ENCODE data around the gene SEZ6L2. TPM values are rescaled to one million over a fixed set of nuclear protein-coding genes. Genes with fewer than 3 reads are reported as not detected.

Gene SEZ6L2
- total RNA-seq, 1 experiment from 2014 or later: 44.7 TPM

DNA sequence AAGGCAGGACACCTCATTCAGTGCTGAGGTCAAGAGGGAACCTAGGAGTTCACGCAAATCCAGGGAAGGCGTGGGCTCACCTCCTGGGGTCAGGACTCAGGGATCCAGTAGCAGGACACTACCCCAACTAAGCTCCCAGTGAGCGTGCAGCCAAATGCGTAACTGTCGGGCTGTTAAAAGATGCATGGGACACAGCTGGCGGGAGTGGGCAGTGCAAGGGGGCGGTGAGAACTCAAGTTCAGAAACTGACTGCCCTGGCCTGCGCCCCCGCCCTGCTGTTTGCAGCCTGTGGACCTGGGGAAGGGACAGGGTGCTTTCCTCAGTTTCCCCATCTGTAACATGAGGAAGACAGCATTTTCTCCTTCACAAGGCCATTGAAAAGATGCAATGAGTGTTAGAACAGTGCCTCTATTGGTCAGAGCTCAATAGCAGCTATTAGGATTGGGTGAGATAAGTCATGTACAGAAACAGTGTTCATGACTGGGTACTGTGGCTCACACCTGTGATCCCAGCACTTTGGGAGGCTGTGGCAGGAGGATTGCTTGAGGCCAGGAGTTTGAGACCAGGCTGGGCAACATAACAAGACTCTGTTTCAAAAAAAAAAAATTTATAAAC is 56.5 kb downstream of the SEZ6L2 start:
- DNase-seq: no peak
- Histone ChIP-seq H2AK5ac (ENCODE audit: insufficient read length, low read length) (no peak overlapping the region), H3K79me1 (ENCODE audit: insufficient read depth, low read depth, low read length, poor library complexity, severe bottlenecking) (no peaks in the 10 kb centered on the region), H4K91ac (ENCODE audit: insufficient read length, low read depth, low read length) (no peak overlapping the region), H3K9ac (ENCODE audit: extremely low read depth, insufficient read length, low read length) (no peak overlapping the region), H3K4me1 (ENCODE audit: insufficient read depth, low read length) (no peaks in the 10 kb centered on the region), H2BK20ac (ENCODE audit: low read depth, low read length, poor library complexity, severe bottlenecking) (no peak overlapping the region), H2BK12ac (ENCODE audit: insufficient read length, low read depth, low read length) (no peak overlapping the region), H3K14ac (ENCODE audit: insufficient read depth, low read length) (no peak overlapping the region), H3K27ac (ENCODE audit: insufficient read length, low read depth, low read length) (no peak overlapping the region), H4K20me1 (ENCODE audit: control insufficient read depth, insufficient read depth, insufficient read length) (no peaks in the 10 kb centered on the region), H2BK5ac (ENCODE audit: insufficient read length, low read length) (no peak overlapping the region), H3K56ac (ENCODE audit: insufficient read length, low read depth, low read length) (no peak overlapping the region), H3K23ac (ENCODE audit: insufficient read length, low read depth, low read length) (no peak overlapping the region), H3K23me2 (ENCODE audit: insufficient read length, low read depth, low read length, poor library complexity, severe bottlenecking) (no peaks in the 10 kb centered on the region), H3K27me3 (ENCODE audit: insufficient read depth, low read length) (no peaks in the 10 kb centered on the region), H2BK120ac (ENCODE audit: low read depth, low read length, poor library complexity, severe bottlenecking) (no peak overlapping the region), H3K4ac (ENCODE audit: low read depth, low read length) (no peak overlapping the region), H3K79me2 (ENCODE audit: insufficient read depth, low read length) (no peaks in the 10 kb centered on the region), H4K8ac (replicated peaks; ENCODE audit: insufficient read length, low read depth, low read length) (no peak overlapping the region), H3K4me2 (ENCODE audit: insufficient read depth, insufficient read length, low read length) (no peak overlapping the region), H3T11ph (ENCODE audit: low read length) (no peak overlapping the region), H2AFZ (ENCODE audit: low read length) (no peak overlapping the region), H3K18ac (ENCODE audit: insufficient read length, low read depth, low read length) (no peak overlapping the region), H3K9me3 (ENCODE audit: control insufficient read depth, low read depth, low read length) (no peaks in the 10 kb centered on the region), H2BK15ac (ENCODE audit: low read depth, low read length) (no peak overlapping the region), H4K5ac (ENCODE audit: insufficient read length, low read depth, low read length) (no peak overlapping the region)
- H3K36me3 Mint-ChIP-seq (ENCODE audit: insufficient read depth in 1 of 3, low read depth in 3 of 3): peaks cover 0 to 5% (median 0%) of the 10 kb centered on the region in 3 experiments; a peak in 2 of 7 replicates
- no peaks in the 10 kb centered on the region for H3K4me1 Mint-ChIP-seq
- no peaks in the 10 kb centered on the region for H3K9me3 Mint-ChIP-seq
- no CpG with 5 or more reads among the region's 9 CpGs for WGBS (ENCODE audit: extremely low coverage, insufficient read length, low lambda C conversion rate)
- H3K4me3 Mint-ChIP-seq: no peak overlapping the region
- no peaks in the 10 kb centered on the region for H3K27me3 Mint-ChIP-seq (ENCODE audit: low read depth)
- H3K27ac Mint-ChIP-seq: no peak overlapping the region; a peak in 1 of 7 replicates
- TF ChIP-seq, protein P1, sequence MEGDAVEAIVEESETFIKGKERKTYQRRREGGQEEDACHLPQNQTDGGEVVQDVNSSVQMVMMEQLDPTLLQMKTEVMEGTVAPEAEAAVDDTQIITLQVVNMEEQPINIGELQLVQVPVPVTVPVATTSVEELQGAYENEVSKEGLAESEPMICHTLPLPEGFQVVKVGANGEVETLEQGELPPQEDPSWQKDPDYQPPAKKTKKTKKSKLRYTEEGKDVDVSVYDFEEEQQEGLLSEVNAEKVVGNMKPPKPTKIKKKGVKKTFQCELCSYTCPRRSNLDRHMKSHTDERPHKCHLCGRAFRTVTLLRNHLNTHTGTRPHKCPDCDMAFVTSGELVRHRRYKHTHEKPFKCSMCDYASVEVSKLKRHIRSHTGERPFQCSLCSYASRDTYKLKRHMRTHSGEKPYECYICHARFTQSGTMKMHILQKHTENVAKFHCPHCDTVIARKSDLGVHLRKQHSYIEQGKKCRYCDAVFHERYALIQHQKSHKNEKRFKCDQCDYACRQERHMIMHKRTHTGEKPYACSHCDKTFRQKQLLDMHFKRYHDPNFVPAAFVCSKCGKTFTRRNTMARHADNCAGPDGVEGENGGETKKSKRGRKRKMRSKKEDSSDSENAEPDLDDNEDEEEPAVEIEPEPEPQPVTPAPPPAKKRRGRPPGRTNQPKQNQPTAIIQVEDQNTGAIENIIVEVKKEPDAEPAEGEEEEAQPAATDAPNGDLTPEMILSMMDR (conservative IDR thresholded peaks at IDR 0.05): peak; percentile 29; the same call in 2 of the 3 replicates

Data from H9 (cell line).